Measurements from ENCODE around the gene NT5C2. TPM values are rescaled to one million over a fixed set of nuclear protein-coding genes. Genes with fewer than 3 reads are reported as not detected.
"Not testable (repeated sequence)": the region's sequence is repeated elsewhere in the genome, so short reads cannot be mapped to it uniquely, and the experiment has no call there.

Gene NT5C2
- total and polyA plus RNA-seq, 10 donors, result 21.7 to 115 (median 89.6) TPM

DNA sequence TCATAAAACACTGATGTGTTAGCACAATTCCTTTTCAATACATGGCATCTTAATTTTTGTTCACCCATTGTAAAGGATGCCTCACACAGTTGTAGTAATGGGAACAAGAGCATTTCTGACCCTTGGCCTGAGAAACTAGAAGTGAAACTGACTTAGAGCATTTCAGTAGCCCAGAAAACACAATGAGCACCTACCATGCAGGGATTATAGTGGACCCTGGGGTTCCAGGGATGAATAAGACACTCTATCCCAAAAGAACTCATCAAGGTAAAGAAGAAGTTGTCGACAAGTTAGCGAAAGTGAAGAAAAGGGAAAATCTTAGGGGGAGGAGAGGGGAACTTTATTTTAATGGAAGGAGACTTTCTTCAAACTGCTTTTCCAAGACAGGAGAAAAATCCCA lies 125.6 kb downstream of the NT5C2 start:
- TF ChIP-seq CTCF (IDR thresholded peaks at IDR 0.05 in 8 of 11, conservative IDR thresholded peaks at IDR 0.05 in 3 of 11), result no peak
- no peak for TF ChIP-seq POLR2AphosphoS5 (IDR thresholded peaks at IDR 0.05)
- no peak for TF ChIP-seq POLR2A (IDR thresholded peaks at IDR 0.05)
- no peak for DNase-seq
- Histone ChIP-seq H3K36me3 (peaks cover 0 to 17% (median 0%) of the 10 kb centered on the region in 6 donors), H3K27ac (no peak overlapping the region), H3K4me3 (no peak overlapping the region), H3K9me3 (no peaks in the 10 kb centered on the region), H3K4me1 (peaks cover 18 to 38% (median 20%) of the 10 kb centered on the region in 6 donors), H3K27me3 (replicated peaks in 1 of 7) (no peaks in the 10 kb centered on the region)
- intact Hi-C loops (cut with DNase I; ENCODE audit: low total_unique reads), result loop anchor here (5.0 to 10.0 kb wide), 2 partner anchors 150 to 233 kb away; partner anchors contain the start of genes CNNM2 and CYP17A1
- WGBS, 5 donors, result 85 to 96% (median 94%) methylated on average over 2 of the region's 2 CpGs

DNA sequence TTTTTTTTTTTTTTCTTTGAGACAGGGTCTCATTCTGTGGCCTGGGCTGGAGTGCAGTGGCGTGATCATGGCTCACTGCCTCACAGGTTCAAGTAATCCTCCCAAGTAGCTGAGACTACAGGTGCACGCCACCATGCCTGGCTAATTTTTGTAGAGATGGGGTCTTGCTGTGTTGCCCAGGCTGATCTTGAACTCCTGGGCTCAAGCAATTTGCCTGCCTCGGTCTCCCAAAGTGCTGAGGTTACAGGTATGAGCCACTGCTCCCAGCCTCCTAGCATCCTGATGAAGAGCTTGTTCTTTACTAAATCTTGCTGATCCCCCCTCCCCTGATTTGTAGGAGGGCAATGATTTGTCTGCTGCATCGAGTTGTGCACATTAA lies 126.0 kb downstream of the NT5C2 start:
- Histone ChIP-seq H3K4me1 (peaks cover 18 to 38% (median 20%) of the 10 kb centered on the region in 6 donors), H3K36me3 (peaks cover 0 to 13% (median 0%) of the 10 kb centered on the region in 6 donors)
- not testable (repeated sequence) for DNase-seq; H3K9me3 ChIP-seq; H3K27ac ChIP-seq; H3K27me3 ChIP-seq (replicated peaks in 1 of 7); H3K4me3 ChIP-seq
- WGBS, 5 donors, result 91 to 94% (median 92%) methylated on average over 4 of the region's 4 CpGs
- intact Hi-C loops (cut with DNase I; ENCODE audit: low total_unique reads), result loop anchor here (5.0 to 10.0 kb wide), 2 partner anchors 150 to 232 kb away; partner anchors contain the start of genes CNNM2 and CYP17A1

DNA sequence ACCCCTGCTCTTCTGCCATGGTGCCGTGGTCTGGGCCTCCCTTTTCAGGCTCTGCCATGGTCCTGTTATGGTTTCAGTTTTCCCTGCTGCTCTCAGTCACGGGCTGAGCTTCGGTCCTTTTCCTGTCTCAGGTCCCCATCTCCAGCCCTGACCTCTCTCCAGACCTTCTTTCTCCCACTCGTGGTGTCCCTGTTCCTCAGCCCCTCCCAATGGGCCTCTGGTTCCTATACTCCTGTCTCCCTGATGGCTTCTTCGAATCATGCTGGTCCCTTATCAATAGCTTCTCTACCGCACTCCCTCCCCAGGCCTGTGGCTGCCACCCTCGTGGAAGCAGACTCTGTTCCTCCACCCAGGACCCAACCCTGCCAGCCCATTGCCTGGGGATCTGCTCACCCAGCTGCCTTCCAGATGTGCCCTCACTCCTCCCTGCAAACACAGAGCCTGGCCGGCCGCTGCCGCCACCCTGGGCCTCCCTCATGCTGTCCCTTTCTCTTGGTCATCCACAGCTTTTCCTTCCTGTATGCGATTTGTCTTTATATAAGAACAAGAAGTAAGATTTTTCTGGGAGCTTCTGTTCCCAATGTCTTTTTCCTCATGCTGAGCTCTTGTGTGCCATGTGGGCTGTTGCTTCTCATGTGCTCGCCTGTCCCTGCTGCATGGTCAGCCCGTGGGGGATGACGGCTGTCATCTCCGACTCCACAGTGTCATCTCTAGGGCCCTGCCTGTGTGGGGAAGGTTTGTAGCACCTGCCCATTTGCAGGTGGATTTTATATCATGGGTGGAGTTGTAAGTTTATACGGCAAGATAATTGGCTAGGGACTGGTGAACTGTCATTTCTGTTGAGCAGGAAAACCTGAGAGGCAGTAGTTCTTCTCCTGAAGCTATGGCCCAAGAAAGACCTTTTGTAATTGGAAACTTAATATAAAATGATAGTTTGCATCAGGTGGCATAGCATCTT lies 126.7 kb downstream of the NT5C2 start:
- Histone ChIP-seq H3K4me3 (no peak overlapping the region), H3K9me3 (no peaks in the 10 kb centered on the region), H3K27me3 (replicated peaks in 1 of 7) (no peaks in the 10 kb centered on the region), H3K36me3 (peaks cover 0 to 10% (median 0%) of the 10 kb centered on the region in 6 donors), H3K4me1 (peaks cover 18 to 34% (median 20%) of the 10 kb centered on the region in 6 donors), H3K27ac (no peak overlapping the region)
- WGBS, 5 donors, result 86 to 94% (median 91%) methylated on average over 16 of the region's 16 CpGs
- DNase-seq, result no peak
- TF ChIP-seq CTCF (IDR thresholded peaks at IDR 0.05 in 8 of 11, conservative IDR thresholded peaks at IDR 0.05 in 3 of 11) (no peak), POLR2A (IDR thresholded peaks at IDR 0.05) (no peak), POLR2AphosphoS5 (IDR thresholded peaks at IDR 0.05) (no peak)
- intact Hi-C loops (cut with DNase I; ENCODE audit: low total_unique reads), result loop anchor here (5.0 to 10.0 kb wide), 2 partner anchors 149 to 232 kb away; partner anchors contain the start of genes CNNM2 and CYP17A1

DNA sequence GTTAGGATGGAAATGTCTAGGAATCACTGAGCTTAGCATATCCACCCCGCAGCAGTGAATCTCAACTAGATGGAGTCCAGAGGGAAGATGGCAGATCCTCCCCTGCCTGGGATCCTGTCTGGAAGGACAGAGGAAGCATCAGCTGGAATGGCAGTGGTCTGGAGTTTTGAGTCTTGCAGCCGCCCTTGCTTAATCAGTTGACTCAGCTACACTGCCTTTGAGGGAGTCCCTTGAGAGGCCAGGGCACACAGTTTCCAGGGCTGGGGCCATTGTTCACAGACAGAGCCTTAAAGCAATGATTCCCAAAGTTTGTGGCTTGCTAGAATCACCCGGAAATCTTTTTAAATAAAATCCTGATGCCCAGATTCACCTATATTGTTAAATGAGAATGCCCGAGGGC lies 128.1 kb downstream of the NT5C2 start:
- 92 to 99% (median 93%) methylated on average over 4 of the region's 4 CpGs for WGBS, 5 donors
- no peak overlapping the region for H3K27ac ChIP-seq
- H3K4me1 ChIP-seq, result peaks cover 7 to 20% (median 8%) of the 10 kb centered on the region in 6 donors
- intact Hi-C loops (cut with DNase I; ENCODE audit: low total_unique reads), result loop anchor here (5.0 to 10.0 kb wide), 2 partner anchors 148 to 230 kb away; partner anchors contain the start of genes CNNM2 and CYP17A1
- H3K4me3 ChIP-seq, result no peak overlapping the region
- no peak for TF ChIP-seq POLR2A (IDR thresholded peaks at IDR 0.05)
- no peak for TF ChIP-seq POLR2AphosphoS5 (IDR thresholded peaks at IDR 0.05)
- no peak for TF ChIP-seq CTCF (IDR thresholded peaks at IDR 0.05 in 8 of 11, conservative IDR thresholded peaks at IDR 0.05 in 3 of 11)
- peaks cover 0 to 10% (median 0%) of the 10 kb centered on the region in 6 donors for H3K36me3 ChIP-seq
- no peak for DNase-seq
- H3K9me3 ChIP-seq, result no peaks in the 10 kb centered on the region
- no peaks in the 10 kb centered on the region for H3K27me3 ChIP-seq (replicated peaks in 1 of 7)
